Neutrophil (primary cell): Measurements from ENCODE around the gene VTI1A.

Source experiments
- H3K27ac ChIP-seq: fragments of 200-600 bp; sonication (generic); 2 replicates; pipeline ENCODE4 v1.5.1; 2016; ENCODE audit warnings: mild to moderate bottlenecking, moderate library complexity
- H3K27me3 ChIP-seq: fragments of 200-600 bp; sonication (generic); 2 replicates; pipeline ENCODE4 v1.6.0; 2016; ENCODE audit warnings: mild to moderate bottlenecking
- H3K36me3 ChIP-seq: fragments of 200-600 bp; sonication (generic); 2 replicates; pipeline ENCODE4 v1.5.1; 2017
- H3K4me1 ChIP-seq, 2 experiments: fragments of 200-600 bp in 1 of 2; sonication (generic) in 1 of 2; 1 replicate in 1 of 2; 2 replicates in 1 of 2; pipeline versions ENCODE4 v1.5.1 to v1.6.1; 2013 to 2016; ENCODE audit warnings: low read depth in 1 of 2, low read length in 1 of 2, mild to moderate bottlenecking in 1 of 2, moderate library complexity in 1 of 2; ENCODE audit not compliant: control insufficient read depth in 1 of 2, insufficient read depth in 1 of 2
- H3K4me3 ChIP-seq, 2 experiments: fragments of 200-600 bp in 1 of 2; sonication (generic) in 1 of 2; 1 replicate in 1 of 2; 2 replicates in 1 of 2; pipeline ENCODE4 v1.5.1; 2013 to 2016; ENCODE audit warnings: low read depth in 1 of 2, low read length in 1 of 2, mild to moderate bottlenecking in 1 of 2, moderate library complexity in 1 of 2
- H3K9me3 ChIP-seq: fragments of 200-600 bp; sonication (generic); 2 replicates; pipeline ENCODE4 v1.5.1; 2016
- CTCF ChIP-seq: fragments of 200-600 bp; sonication (generic); IDR thresholded peaks from 2 replicates; pipeline ENCODE4 v1.5.1; 2016; ENCODE audit warnings: antibody characterized with exemption

VTI1A gene

GRCh38 chr10:112671743-112672142, 224.7 kb downstream of the VTI1A start:
- H3K9me3 ChIP-seq, result no peaks in the 10 kb centered on the region
- no peak overlapping the region for H3K27ac ChIP-seq
- H3K4me3 ChIP-seq, result no peak overlapping the region
- no peaks in the 10 kb centered on the region for H3K4me1 ChIP-seq
- peaks cover 26% of the 10 kb centered on the region for H3K36me3 ChIP-seq
- no peaks in the 10 kb centered on the region for H3K27me3 ChIP-seq
- TF ChIP-seq CTCF, result no peak

GRCh38 chr10:112672706-112673105, 225.7 kb downstream of the VTI1A start:
- H3K4me3 ChIP-seq, result no peak overlapping the region
- peaks cover 33% of the 10 kb centered on the region for H3K36me3 ChIP-seq
- no peaks in the 10 kb centered on the region for H3K9me3 ChIP-seq
- no peak for TF ChIP-seq CTCF
- H3K27ac ChIP-seq, result no peak overlapping the region
- no peaks in the 10 kb centered on the region for H3K27me3 ChIP-seq
- H3K4me1 ChIP-seq, result no peaks in the 10 kb centered on the region

GRCh38 chr10:112675560-112676083, 228.6 kb downstream of the VTI1A start:
- Histone ChIP-seq H3K27me3 (no peaks in the 10 kb centered on the region), H3K36me3 (peaks cover 20% of the 10 kb centered on the region), H3K27ac (no peak overlapping the region), H3K9me3 (no peaks in the 10 kb centered on the region), H3K4me3 (no peak overlapping the region), H3K4me1 (no peaks in the 10 kb centered on the region)
- no peak for TF ChIP-seq CTCF

GRCh38 chr10:112677689-112678088, 230.7 kb downstream of the VTI1A start:
- no peak overlapping the region for H3K27ac ChIP-seq
- peaks cover 18% of the 10 kb centered on the region for H3K36me3 ChIP-seq
- H3K9me3 ChIP-seq, result no peaks in the 10 kb centered on the region
- H3K4me1 ChIP-seq, result no peaks in the 10 kb centered on the region
- TF ChIP-seq CTCF, result no peak
- H3K27me3 ChIP-seq, result no peaks in the 10 kb centered on the region
- no peak overlapping the region for H3K4me3 ChIP-seq

- H3K36me3 ChIP-seq, result peaks cover 18% of the 10 kb centered on the region
- no peaks in the 10 kb centered on the region for H3K4me1 ChIP-seq
- H3K27ac ChIP-seq, result no peak overlapping the region
- no peak for TF ChIP-seq CTCF
- no peaks in the 10 kb centered on the region for H3K9me3 ChIP-seq
- H3K27me3 ChIP-seq, result no peaks in the 10 kb centered on the region
- no peak overlapping the region for H3K4me3 ChIP-seq
Measured at GRCh38 chr10:112678581-112678980, 231.6 kb downstream of the VTI1A start.

- Histone ChIP-seq H3K4me1 (no peaks in the 10 kb centered on the region), H3K27ac (no peak overlapping the region), H3K36me3 (peaks cover 18% of the 10 kb centered on the region), H3K27me3 (no peaks in the 10 kb centered on the region), H3K4me3 (no peak overlapping the region), H3K9me3 (no peaks in the 10 kb centered on the region)
- TF ChIP-seq CTCF, result no peak
Measured at GRCh38 chr10:112678987-112679386, 232.0 kb downstream of the VTI1A start.
